Caki2 (cell line): ENCODE measurements around the gene PPM1N. TPM values are rescaled to one million over a fixed set of nuclear protein-coding genes. Genes with fewer than 3 reads are reported as not detected.
A peak's percentile ranks its signal among the peaks of the same experiment; 100 is the strongest.

Experiments used
- DNase-seq: peaks from one replicate; pipeline ENCODE4 v3.0.0-alpha.2; 2015; ENCODE audit warnings: low read depth
- in situ Hi-C: cut with HindIII; loops from 2 replicates; pipeline ENCODE4 v1.10.0; 2016; ENCODE audit warnings: low sequenced_read_pairs, low pct_unique_long_range_greater_than_20kb, mixed read lengths
- total RNA-seq: library from RNA; depleted of rRNA; stranded (reverse); fragments of >200 nt; shearing (Covaris generic); gene quantifications from 2 replicates; pipeline ENCODE4 v1.2.3, GENCODE V29; 2014; ENCODE audit warnings: low replicate concordance; rRNA removed

The PPM1N gene, protein sequence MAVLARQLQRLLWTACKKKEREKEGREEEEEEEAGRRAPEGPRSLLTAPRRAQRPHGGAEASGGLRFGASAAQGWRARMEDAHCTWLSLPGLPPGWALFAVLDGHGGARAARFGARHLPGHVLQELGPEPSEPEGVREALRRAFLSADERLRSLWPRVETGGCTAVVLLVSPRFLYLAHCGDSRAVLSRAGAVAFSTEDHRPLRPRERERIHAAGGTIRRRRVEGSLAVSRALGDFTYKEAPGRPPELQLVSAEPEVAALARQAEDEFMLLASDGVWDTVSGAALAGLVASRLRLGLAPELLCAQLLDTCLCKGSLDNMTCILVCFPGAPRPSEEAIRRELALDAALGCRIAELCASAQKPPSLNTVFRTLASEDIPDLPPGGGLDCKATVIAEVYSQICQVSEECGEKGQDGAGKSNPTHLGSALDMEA
- 35.2 and 37.5 TPM in 2 replicates for total RNA-seq

DNA sequence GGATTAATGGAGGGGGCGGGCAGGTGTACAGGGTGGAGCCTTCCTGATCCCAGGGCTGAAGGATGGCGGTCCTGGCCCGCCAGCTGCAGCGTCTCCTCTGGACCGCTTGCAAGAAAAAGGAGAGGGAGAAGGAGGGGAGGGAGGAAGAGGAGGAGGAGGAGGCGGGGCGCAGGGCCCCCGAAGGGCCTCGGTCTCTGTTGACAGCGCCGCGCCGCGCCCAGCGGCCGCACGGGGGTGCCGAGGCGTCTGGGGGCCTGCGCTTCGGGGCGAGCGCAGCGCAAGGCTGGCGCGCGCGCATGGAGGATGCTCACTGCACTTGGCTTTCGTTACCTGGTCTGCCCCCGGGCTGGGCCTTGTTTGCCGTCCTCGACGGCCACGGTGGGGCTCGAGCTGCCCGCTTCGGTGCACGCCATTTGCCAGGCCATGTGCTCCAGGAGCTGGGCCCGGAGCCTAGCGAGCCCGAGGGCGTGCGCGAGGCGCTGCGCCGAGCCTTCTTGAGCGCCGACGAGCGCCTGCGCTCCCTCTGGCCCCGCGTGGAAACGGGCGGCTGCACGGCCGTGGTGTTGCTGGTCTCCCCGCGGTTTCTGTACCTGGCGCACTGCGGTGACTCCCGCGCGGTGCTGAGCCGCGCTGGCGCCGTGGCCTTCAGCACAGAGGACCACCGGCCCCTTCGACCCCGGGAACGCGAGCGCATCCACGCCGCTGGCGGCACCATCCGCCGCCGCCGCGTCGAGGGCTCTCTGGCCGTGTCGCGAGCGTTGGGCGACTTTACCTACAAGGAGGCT lies at the start of gene PPM1N:
PPM1N (plus strand) TSS at position 33 of the 785 bp plus-strand sequence; CDS start at position 63, 30 bp downstream.
- in situ Hi-C loops: no loop called here
- DNase-seq: no peak

DNA sequence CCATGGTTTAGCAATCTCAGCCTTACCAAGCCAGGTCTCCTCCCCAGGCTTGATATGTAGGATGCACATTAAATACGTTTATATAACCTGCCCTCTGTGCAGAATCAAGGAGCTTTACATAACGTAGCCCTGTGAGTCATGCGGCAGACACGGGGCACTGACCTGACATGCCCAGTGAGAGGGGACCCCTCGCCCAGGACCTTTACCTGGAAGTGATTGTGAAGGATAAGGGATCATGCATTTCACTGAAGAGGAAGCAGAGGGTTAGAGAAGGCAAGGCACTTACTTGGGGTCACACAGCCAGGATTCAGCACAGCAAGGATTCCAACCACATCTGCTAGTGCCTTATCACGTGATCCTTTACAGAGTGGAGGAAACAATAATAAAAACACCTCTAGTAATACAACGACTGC lies 49.4 kb upstream of the PPM1N start:
- in situ Hi-C loops: no loop called here
- peak; percentile 87 for DNase-seq

DNA sequence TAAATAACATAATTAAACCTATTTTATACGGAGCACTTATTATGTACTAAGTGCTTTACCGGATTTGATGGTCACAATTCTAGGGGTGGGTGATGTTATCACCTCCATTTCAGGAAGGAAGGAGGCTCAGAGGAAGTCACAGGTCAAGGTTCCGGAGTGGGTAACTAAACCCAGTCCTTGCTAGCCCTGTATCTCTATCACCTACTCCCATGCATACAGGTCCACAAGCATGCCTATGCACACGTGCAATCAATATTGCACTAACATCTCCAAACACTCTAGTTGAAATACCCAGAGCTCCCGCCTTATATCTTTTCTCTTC lies 48.3 kb upstream of the PPM1N start:
- in situ Hi-C loops: no loop called here
- no peak for DNase-seq

DNA sequence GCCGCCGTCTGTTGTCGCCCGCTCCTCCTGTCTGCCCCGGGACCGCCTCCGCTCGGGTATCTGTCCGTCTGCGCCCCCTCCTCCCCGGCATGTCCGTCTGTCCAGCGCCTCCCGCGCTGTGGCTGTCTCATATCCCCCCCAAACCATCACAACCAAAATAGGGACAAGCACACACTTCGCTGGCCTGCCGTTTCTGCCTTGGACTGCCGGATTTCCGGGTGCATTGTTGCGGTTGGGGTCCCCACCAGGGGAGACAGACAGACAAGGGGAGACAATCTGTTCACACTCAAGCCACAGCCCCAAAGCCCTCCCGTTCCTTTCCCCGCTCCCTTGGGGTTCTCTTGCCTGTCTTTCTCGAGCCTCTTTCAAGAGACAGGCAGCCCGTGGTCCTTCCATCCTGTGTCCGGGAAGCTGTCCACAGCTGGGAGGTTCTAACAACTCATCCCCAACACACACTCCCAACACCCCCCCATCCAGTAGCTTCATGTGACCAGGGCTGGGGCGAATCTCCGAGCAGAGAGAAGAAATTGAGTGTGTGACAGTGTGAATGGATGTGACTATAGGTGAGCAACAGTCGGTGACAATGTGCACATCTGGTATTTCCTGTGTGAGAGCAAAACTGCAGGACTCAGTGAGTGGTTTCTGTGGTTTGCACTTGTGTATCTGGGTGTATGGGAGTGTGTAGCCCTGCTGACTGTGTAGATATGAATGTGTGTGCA lies 47.0 kb upstream of the PPM1N start:
- in situ Hi-C loops: no loop called here
- peak; percentile 57 for DNase-seq

GRCh38 chr19:45451850-45452387 lies 46.3 kb upstream of the PPM1N start:
- in situ Hi-C loops: no loop called here
- DNase-seq: no peak

GRCh38 chr19:45455707-45456499 lies 42.3 kb upstream of the PPM1N start:
- peak; percentile 100 for DNase-seq

DNA sequence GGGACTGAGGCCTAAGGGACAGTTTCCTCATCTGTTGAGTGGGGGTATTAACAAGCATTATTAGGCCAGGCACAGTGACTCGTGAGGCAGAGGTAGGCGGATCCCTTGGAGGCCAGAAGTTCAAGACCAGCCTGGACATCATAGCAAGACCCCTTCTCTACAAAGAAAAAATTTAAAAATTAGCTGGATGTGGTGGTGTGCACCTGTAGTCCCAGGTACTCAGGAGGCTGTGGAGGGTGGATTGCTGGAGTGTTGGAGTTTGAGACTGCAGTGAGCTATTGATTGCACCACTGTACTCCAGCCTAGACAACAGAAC lies 41.8 kb upstream of the PPM1N start:
- in situ Hi-C loops: no loop called here
- DNase-seq: no peak

More at GRCh38 chr19:45455707-45456499, 42.3 kb upstream of the PPM1N start:
- in situ Hi-C loops: no loop called here

- in situ Hi-C loops: no loop called here
Observed at GRCh38 chr19:45457776-45458175, 40.5 kb upstream of the PPM1N start.

DNA sequence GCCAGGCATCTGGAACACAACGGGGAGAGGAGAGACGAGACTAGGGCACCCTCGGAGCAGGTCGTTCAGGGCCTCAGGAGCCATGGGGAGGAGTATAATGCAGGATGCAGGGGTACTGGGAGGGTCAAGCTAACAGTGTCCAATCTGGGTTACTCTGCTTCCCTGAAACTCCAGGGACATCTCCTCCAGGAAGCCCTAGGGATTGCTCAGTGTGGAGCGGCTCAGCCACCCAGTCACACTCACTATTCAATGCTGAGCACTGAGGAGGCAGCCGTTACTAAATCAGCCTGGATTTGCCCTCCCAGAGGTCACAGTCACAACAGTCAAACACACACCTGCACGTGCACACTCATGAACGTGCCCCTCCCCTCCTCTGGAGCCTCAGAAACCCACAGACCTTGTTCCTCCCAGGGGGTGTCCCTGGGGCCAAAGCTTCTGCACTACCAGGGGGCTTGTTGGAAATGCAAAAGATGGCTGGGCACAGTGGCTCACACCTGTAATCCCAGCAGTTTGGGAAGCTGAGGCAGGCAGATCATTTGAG lies 37.4 kb upstream of the PPM1N start:
- in situ Hi-C loops: no loop called here
- DNase-seq: no peak

More at GRCh38 chr19:45457776-45458175, 40.5 kb upstream of the PPM1N start:
- DNase-seq: no peak

DNA sequence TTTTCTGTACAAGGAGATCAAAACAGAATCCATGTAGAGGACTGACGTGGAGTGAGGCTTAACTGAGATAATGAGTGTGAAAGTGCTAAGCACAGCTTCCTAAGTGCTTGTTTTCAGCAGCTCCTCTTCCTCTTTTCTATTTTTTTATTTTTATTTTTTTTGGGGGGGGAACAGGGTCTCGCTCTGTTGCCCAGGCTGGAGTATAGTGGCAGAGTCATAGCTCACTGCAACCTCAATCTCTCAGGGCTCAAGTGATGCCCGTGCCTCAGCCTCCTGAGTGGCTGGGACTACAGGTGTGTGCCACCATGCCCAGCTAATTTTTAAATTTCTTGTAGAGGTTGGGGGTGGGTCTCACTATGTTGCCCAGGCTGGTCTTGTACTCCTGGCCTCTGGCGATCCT lies 36.1 kb upstream of the PPM1N start:
- in situ Hi-C loops: no loop called here
- DNase-seq: no peak

DNA sequence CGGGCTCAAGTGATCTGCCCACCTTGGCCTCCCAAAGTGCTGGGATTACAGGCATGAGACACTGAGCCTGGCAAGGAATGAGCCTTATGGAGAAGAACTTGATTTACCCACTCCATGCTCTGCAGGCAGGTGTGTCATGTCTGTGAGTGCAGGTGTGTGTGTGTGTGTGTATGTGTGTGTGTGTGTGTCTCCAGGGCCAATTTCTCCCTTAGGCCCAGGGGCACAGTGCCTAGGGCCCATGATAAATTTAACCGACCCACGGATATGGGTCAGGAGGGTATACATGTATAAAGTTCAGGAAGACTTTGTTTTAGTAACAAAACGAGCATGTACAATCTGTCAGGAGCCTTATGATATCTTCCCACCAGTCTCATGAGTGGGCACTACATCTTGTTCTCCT lies 35.0 kb upstream of the PPM1N start:
- in situ Hi-C loops: no loop called here

DNA sequence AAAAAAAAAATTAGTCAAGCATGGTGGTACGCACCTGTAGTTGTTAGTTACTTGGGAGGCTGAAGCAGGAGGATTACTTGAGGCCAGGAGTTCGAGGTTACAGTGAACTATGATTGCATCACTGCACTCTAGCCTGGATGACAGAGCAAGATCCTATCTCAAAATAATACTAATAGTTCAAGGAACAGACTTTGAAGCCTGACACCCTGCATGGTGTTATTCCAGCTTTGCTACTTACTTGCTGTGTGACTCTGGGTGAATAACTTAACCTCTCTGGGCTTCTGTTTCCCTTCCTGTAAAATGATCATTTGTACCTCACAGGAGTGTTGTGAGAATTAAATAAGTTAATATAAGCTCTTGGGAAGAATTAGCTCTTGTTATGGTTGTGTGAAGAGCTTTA lies 34.0 kb upstream of the PPM1N start:
- DNase-seq: no peak
- in situ Hi-C loops: no loop called here

More for the DNA sequence above, 35.0 kb upstream of the PPM1N start:
- no peak for DNase-seq

GRCh38 chr19:45464852-45465441 lies 33.3 kb upstream of the PPM1N start:
- DNase-seq: no peak
- in situ Hi-C loops: no loop called here

GRCh38 chr19:45467115-45467455 lies 31.2 kb upstream of the PPM1N start:
- DNase-seq: no peak
- in situ Hi-C loops: no loop called here

DNA sequence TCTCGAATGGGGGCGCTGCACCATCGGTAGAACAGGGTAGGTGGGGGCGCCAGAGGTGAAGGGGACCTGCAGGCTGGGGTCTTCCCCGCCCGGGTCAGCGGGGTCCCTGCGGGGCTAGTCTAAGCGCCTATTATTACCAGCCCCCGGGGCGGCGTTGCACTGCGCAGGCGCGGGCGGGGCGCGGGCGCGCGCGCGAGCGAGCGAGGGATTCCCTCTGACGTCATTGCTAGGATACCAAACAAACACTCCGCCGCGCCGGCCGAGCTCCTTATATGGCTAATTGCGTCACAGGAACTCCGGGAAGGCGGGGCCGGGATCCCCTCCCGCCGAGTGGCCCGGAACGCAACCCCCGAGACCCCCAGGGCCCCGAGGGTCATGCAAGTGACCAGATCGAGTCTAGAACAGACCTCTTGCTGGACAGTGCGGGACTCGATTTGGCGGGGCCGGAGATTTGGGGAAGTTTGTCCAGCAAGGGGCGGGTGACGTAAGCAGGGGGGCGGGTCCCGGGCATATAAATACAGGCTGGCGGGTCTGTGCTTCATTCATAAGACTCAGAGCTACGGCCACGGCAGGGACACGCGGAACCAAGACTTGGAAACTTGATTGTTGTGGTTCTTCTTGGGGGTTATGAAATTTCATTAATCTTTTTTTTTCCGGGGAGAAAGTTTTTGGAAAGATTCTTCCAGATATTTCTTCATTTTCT lies 30.6 kb upstream of the PPM1N start, which contains the start of gene FOSB:
FOSB (plus strand) TSS at position 541 of the 703 bp plus-strand sequence. CDS start 591 bp downstream, outside the sequence.
- DNase-seq: peak; percentile 91
- in situ Hi-C loops: no loop called here

- in situ Hi-C loops: no loop called here
- no peak for DNase-seq
Observed at GRCh38 chr19:45468159-45468651, 30.0 kb upstream of the PPM1N start.

GRCh38 chr19:45468803-45469131 lies 29.5 kb upstream of the PPM1N start:
- in situ Hi-C loops: no loop called here
- DNase-seq: no peak
